GM10248 (cell line): ENCODE results near the gene TSPAN14.
"Not testable (repeated sequence)": the region's sequence is repeated elsewhere in the genome, so short reads cannot be mapped to it uniquely, and the experiment has no call there.

Experiments
- CTCF ChIA-PET: fragments of 300-600 bp; sonication (Branson Sonifier 250); formaldehyde crosslinking; extraction: SDS; loops from one replicate; lab custom pipeline; 2021; ENCODE audit warnings: antibody characterized with exemption; lab: Yijun Ruan, JAX
- POLR2A ChIA-PET: fragments of 350-650 bp; sonication (Branson Sonifier 250); formaldehyde crosslinking; extraction: SDS; loops from one replicate; lab custom pipeline; 2020; ENCODE audit warnings: antibody characterized with exemption; lab: Yijun Ruan, JAX
- DNase-seq: peaks from one replicate; pipeline ENCODE4 v3.0.0; 2012; ENCODE audit errors: extremely low spot score
- TF ChIP-seq, protein P1 (sequence below): IDR thresholded peaks from 2 replicates; pipeline ENCODE4 v1.5.1; 2012; ENCODE audit warnings: mild to moderate bottlenecking, low read depth; ENCODE audit errors: extremely low read depth, missing control alignments, control extremely low read depth

Gene TSPAN14

DNA sequence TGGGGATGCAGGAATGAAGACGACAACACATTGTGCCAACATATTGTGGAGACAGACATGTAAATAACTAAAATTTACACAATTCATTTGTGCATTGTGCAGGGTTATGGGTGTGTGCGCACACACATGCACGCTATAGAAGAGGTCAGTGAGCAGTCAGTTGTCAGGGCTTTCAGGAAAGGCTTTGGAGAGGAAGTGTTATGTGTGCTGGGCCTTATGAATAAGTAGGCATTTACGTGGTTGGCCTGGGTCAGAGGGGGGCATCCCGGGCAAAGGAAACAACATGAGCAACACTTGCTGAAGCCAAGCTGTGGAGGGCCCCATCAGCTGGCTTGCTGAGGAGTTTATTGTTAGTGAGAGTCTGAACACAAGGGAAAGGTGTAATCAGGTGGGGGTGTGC lies 41.6 kb upstream of the TSPAN14 start:
- ChIA-PET POLR2A (no interaction called here), CTCF (interaction anchor here (1.4 to 3.7 kb wide), 3 partner anchors 10 to 92 kb away, joined by 3 to 21 read pairs (median 12); no protein-coding TSS in a partner anchor)
- TF ChIP-seq, protein P1, sequence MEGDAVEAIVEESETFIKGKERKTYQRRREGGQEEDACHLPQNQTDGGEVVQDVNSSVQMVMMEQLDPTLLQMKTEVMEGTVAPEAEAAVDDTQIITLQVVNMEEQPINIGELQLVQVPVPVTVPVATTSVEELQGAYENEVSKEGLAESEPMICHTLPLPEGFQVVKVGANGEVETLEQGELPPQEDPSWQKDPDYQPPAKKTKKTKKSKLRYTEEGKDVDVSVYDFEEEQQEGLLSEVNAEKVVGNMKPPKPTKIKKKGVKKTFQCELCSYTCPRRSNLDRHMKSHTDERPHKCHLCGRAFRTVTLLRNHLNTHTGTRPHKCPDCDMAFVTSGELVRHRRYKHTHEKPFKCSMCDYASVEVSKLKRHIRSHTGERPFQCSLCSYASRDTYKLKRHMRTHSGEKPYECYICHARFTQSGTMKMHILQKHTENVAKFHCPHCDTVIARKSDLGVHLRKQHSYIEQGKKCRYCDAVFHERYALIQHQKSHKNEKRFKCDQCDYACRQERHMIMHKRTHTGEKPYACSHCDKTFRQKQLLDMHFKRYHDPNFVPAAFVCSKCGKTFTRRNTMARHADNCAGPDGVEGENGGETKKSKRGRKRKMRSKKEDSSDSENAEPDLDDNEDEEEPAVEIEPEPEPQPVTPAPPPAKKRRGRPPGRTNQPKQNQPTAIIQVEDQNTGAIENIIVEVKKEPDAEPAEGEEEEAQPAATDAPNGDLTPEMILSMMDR: no peak
- DNase-seq: no peak

DNA sequence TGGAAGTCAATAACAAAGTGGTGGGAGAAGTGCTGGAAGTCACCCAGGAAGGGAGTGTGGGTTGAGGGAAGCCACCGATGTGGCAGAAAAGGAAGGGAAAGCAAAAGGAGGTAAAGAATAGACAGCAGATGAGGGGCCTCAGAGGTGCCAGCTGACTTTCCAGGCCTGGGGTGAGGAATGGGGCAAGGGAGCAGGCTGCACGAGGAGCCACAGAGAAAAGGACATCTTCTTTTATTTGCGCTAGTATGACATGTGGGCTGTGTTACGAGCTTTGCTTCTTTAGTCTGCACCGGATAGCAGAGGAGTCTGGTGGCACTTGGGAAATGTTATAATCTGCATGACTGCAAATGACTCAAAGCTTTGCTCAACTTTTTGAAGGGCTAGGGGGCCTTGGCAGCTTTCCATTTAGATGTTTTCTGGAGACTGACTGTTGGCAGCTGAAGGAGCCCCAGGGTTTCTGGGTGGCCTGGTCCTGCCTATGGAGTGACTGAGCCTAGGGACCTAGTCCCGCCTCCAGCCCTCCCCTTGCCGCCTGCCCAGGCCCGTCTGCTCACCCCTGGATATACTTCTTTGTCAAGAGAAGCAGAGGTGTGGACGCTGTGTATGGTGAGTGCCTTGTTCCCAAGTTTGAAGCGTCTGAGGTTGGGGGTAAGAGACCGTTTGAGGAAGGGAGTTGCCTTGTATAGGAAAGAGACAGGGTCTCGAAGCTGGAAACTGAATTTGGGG lies 40.7 kb upstream of the TSPAN14 start:
- no peak for DNase-seq
- CTCF ChIA-PET: no interaction called here
- POLR2A ChIA-PET: no interaction called here

DNA sequence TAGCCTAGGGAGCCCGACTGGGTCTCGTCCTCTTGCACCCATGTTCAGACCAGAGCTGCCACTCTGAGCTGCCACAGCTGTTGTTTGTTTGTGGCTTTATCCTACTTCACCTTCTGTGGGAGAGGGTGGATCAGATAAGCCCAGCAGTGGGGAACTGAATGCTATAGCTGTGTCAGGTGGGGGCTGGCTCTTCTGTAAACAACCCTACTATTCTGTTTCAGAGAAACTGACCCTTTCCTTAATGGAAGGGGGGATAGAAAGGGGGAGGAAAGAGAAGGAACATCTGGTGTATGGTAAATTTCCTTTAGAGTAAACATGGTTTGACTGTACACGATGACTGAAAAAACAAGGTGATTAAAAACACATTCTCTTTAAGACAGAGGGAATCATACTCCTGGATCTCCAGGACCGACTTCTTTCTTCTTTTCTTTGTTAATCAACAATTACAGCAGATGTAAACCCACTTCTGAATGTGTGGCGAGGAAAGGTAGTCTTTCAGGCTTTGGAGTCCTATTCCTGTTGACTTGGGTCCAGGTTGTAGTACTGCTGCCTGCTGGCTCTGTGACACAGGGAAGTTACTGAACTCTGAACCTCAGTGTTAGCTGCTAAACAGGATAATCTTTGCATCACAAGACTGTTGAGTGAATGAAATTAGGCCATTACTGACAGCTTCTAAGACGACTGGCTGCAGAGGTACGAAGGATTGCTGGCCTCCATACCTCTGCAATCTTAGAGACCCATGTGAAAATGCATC lies 39.8 kb upstream of the TSPAN14 start:
- TF ChIP-seq, protein P1: no peak
- DNase-seq: no peak
- CTCF ChIA-PET: no interaction called here
- POLR2A ChIA-PET: no interaction called here

More for the DNA sequence above, 40.7 kb upstream of the TSPAN14 start:
- TF ChIP-seq, protein P1: no peak

DNA sequence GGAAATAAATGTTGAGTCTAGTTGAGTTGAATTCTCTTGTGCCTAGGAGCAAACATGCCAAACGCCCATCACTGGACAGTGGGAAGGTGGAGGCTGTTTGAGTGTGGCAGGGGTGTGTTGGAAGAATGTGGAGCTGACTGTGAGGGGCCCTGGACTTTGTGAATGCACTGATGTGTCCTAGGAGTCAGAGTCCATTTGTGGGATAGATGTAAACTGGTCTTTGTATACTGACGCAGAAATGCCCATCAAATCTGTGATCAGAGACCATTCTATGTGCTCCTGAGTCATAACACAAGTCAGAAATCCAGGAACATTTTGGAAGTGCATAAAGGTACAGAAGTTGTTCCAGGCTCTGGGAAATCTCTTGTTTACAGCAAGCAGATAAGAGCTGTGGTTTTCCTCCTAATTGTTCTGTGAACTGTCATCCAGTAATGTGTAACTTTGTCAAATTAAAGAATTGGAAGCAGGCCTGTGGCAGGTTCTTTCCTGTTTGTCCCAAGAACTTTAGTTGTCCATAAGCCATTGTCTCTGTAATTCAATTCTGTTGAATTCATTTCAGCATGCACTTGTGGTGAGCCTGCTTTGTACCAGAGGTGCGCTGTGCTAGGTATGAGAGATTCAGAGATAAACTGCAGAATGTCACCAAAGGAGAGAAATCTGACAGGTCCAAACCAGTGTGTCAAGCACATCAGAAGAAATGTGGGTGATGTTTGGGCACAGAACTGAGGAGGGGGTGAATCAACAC lies 38.2 kb upstream of the TSPAN14 start:
- POLR2A ChIA-PET: no interaction called here
- DNase-seq: no peak
- TF ChIP-seq, protein P1: no peak
- CTCF ChIA-PET: interaction anchor here (1.6 kb wide), 1 partner anchor 90 kb away, joined by 4 read pairs; no protein-coding TSS in a partner anchor

DNA sequence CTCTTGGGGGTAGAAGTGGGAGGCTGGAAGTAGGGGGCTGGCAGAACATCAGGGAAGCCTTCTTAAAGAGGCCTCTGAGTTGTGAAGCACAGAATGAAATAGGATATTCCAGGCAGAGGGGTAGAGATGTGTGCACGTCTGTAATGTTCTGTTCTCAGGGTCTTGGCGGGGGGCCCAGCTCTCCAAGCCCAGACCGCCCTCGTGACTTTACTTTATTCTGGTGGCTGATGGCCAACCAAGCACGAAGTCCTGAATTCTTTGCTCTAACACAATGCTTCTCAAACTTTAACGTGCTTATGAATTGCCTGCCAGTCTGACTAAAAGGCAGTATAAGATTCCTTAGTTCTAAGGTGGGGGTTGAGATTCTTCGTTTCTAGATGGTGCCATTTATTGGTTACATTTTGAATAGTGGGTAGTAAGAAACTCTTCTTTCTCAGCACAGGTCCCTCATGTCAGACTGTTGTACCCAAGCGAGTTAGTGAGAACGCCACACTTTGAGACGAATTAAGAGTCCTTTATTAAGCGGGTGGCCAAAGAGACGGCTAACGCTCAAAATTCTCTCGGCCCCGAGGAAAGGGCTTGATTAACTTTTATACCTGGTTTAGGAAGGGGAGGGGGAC lies 37.5 kb upstream of the TSPAN14 start:
- DNase-seq: no peak
- POLR2A ChIA-PET: no interaction called here
- TF ChIP-seq, protein P1: no peak
- CTCF ChIA-PET: interaction anchor here (1.6 kb wide), 1 partner anchor 89 kb away, joined by 4 read pairs; no protein-coding TSS in a partner anchor

DNA sequence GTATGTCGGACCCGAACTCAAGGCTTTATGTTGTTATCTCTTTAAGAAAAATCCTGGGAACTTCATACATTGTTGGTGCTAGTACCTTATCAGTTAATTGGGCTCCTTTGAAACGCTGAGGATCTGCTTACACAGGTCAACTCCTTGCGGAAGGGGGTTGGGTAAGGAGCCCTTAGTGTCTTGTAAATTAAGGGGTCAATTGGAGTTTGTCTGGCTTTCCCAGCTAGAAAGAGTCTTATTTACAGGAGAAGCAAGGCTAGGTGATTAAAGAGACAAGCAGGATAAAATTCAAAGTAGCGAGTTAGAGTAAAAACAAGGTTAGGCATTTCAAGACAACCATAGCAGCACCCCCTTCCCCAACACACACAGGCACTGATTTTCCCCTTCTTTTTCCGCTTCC lies 36.9 kb upstream of the TSPAN14 start:
- CTCF ChIA-PET: interaction anchor here (7.9 kb wide), 1 partner anchor 27 kb away, joined by 62 read pairs; no protein-coding TSS in a partner anchor
- POLR2A ChIA-PET, DNase-seq: not testable (repeated sequence)
